Dendritic cell treated with granulocyte-macrophage colony-stimulating factor and Interleukin-4, amounts not matched to agents 40 ng/mL and 50 ng/mL, for 4 days (primary cell): ENCODE results near the gene MNDA.

Experiments
- H3K27ac Mint-ChIP-seq: one replicate; pipeline ENCODE4 v1.8.0; 2022; ENCODE audit warnings: mild to moderate bottlenecking, mixed read lengths
- H3K27me3 Mint-ChIP-seq: one replicate; pipeline ENCODE4 v1.8.0; 2022; ENCODE audit warnings: mild to moderate bottlenecking, mixed read lengths
- H3K36me3 Mint-ChIP-seq: one replicate; pipeline ENCODE4 v1.8.0; 2022; ENCODE audit warnings: low read depth, mixed read lengths
- H3K4me1 Mint-ChIP-seq: one replicate; pipeline ENCODE4 v1.8.0; 2022; ENCODE audit warnings: low read depth, mixed read lengths
- H3K4me3 Mint-ChIP-seq: one replicate; pipeline ENCODE4 v1.8.0; 2022; ENCODE audit warnings: mild to moderate bottlenecking, moderate library complexity, mixed read lengths
- H3K9me3 Mint-ChIP-seq: one replicate; pipeline ENCODE4 v1.8.0; 2022; ENCODE audit warnings: mixed read lengths
- intact Hi-C: fragments of 100-400 bp; cut with micrococcal nuclease; formaldehyde crosslinking; loops from one replicate; pipeline ENCODE4 v1.15.0; 2022

Gene MNDA

GRCh38 chr1:158830904-158831507 lies at the start of gene MNDA:
MNDA (plus strand) TSS chr1:158831351; CDS start chr1:158842154, 10,803 bp downstream.
- Mint-ChIP-seq H3K27ac (peak within 1 kb of the TSS; percentile 83), H3K4me1 (peaks cover 35% of the 10 kb centered on the region), H3K9me3 (peaks cover 27% of the 10 kb centered on the region), H3K27me3 (no peaks in the 10 kb centered on the region), H3K36me3 (peaks cover 26% of the 10 kb centered on the region), H3K4me3 (peak within 1 kb of the TSS; percentile 69)
- intact Hi-C loops, result loop anchor here (5.0 to 10.0 kb wide), 2 partner anchors 174 to 179 kb away; partner anchors contain the start of gene IFI16

GRCh38 chr1:158793604-158794003 lies 37.5 kb upstream of the MNDA start:
- Mint-ChIP-seq H3K4me1 (peaks cover 44% of the 10 kb centered on the region), H3K27ac (no peak overlapping the region), H3K36me3 (no peaks in the 10 kb centered on the region), H3K4me3 (no peak overlapping the region), H3K9me3 (peaks cover 8% of the 10 kb centered on the region), H3K27me3 (no peaks in the 10 kb centered on the region)
- intact Hi-C loops, result loop anchor here (1.0 to 10.0 kb wide), 2 partner anchors 205 to 289 kb away; no protein-coding TSS in a partner anchor

- H3K27me3 Mint-ChIP-seq, result no peaks in the 10 kb centered on the region
- no peak overlapping the region for H3K4me3 Mint-ChIP-seq
- no peak overlapping the region for H3K27ac Mint-ChIP-seq
- no peaks in the 10 kb centered on the region for H3K36me3 Mint-ChIP-seq
- intact Hi-C loops, result loop anchor here (10.0 kb wide), 1 partner anchor 289 kb away; no protein-coding TSS in a partner anchor
- H3K9me3 Mint-ChIP-seq, result peaks cover 8% of the 10 kb centered on the region
- H3K4me1 Mint-ChIP-seq, result peaks cover 51% of the 10 kb centered on the region
Measured at GRCh38 chr1:158794247-158794646, 36.9 kb upstream of the MNDA start.

GRCh38 chr1:158798531-158798930 lies 32.6 kb upstream of the MNDA start:
- intact Hi-C loops, result loop anchor here (10.0 kb wide), 1 partner anchor 294 kb away; no protein-coding TSS in a partner anchor
- Mint-ChIP-seq H3K36me3 (no peaks in the 10 kb centered on the region), H3K4me3 (no peak overlapping the region), H3K27me3 (no peaks in the 10 kb centered on the region), H3K9me3 (no peaks in the 10 kb centered on the region), H3K27ac (peak overlapping the region; percentile 91), H3K4me1 (peaks cover 88% of the 10 kb centered on the region)

- Mint-ChIP-seq H3K4me3 (no peak overlapping the region), H3K36me3 (no peaks in the 10 kb centered on the region), H3K9me3 (no peaks in the 10 kb centered on the region), H3K4me1 (peaks cover 84% of the 10 kb centered on the region), H3K27me3 (no peaks in the 10 kb centered on the region), H3K27ac (peak overlapping the region; percentile 91)
- intact Hi-C loops, result loop anchor here (5.0 to 10.0 kb wide), 2 partner anchors 38 to 295 kb away; no protein-coding TSS in a partner anchor
Measured at GRCh38 chr1:158799689-158800088, 31.5 kb upstream of the MNDA start.

GRCh38 chr1:158800526-158800925 lies 30.6 kb upstream of the MNDA start:
- peak overlapping the region; percentile 91 for H3K27ac Mint-ChIP-seq
- intact Hi-C loops, result loop anchor here (5.0 kb wide), 1 partner anchor 37 kb away; no protein-coding TSS in a partner anchor
- no peaks in the 10 kb centered on the region for H3K27me3 Mint-ChIP-seq
- H3K9me3 Mint-ChIP-seq, result no peaks in the 10 kb centered on the region
- H3K4me1 Mint-ChIP-seq, result peaks cover 76% of the 10 kb centered on the region
- H3K4me3 Mint-ChIP-seq, result no peak overlapping the region
- no peaks in the 10 kb centered on the region for H3K36me3 Mint-ChIP-seq

GRCh38 chr1:158801396-158801795 lies 29.8 kb upstream of the MNDA start:
- Mint-ChIP-seq H3K36me3 (no peaks in the 10 kb centered on the region), H3K27ac (peak overlapping the region; percentile 91), H3K27me3 (no peaks in the 10 kb centered on the region), H3K4me3 (peak overlapping the region; percentile 34), H3K4me1 (peaks cover 74% of the 10 kb centered on the region), H3K9me3 (no peaks in the 10 kb centered on the region)
- intact Hi-C loops, result loop anchor here (5.0 kb wide), 1 partner anchor 36 kb away; no protein-coding TSS in a partner anchor

GRCh38 chr1:158803678-158804077 lies 27.5 kb upstream of the MNDA start:
- no peaks in the 10 kb centered on the region for H3K9me3 Mint-ChIP-seq
- intact Hi-C loops, result loop anchor here (5.0 kb wide), 1 partner anchor 34 kb away; no protein-coding TSS in a partner anchor
- no peaks in the 10 kb centered on the region for H3K27me3 Mint-ChIP-seq
- H3K4me3 Mint-ChIP-seq, result no peak overlapping the region
- peaks cover 80% of the 10 kb centered on the region for H3K4me1 Mint-ChIP-seq
- peak overlapping the region; percentile 64 for H3K27ac Mint-ChIP-seq
- H3K36me3 Mint-ChIP-seq, result no peaks in the 10 kb centered on the region

- Mint-ChIP-seq H3K27ac (no peak overlapping the region), H3K9me3 (no peaks in the 10 kb centered on the region), H3K27me3 (no peaks in the 10 kb centered on the region), H3K4me3 (no peak overlapping the region), H3K4me1 (peaks cover 82% of the 10 kb centered on the region), H3K36me3 (no peaks in the 10 kb centered on the region)
- intact Hi-C loops, result no loop called here
Measured at GRCh38 chr1:158806916-158807536, 24.1 kb upstream of the MNDA start.

GRCh38 chr1:158809256-158809655 lies 21.9 kb upstream of the MNDA start:
- Mint-ChIP-seq H3K4me3 (peak overlapping the region; percentile 69), H3K36me3 (no peaks in the 10 kb centered on the region), H3K9me3 (no peaks in the 10 kb centered on the region), H3K27ac (peak overlapping the region; percentile 90), H3K27me3 (no peaks in the 10 kb centered on the region), H3K4me1 (peaks cover 74% of the 10 kb centered on the region)
- intact Hi-C loops, result no loop called here

GRCh38 chr1:158809862-158810261 lies 21.3 kb upstream of the MNDA start:
- intact Hi-C loops, result loop anchor here (10.0 kb wide), 1 partner anchor 265 kb away; the partner anchor contains the start of gene AIM2
- H3K9me3 Mint-ChIP-seq, result no peaks in the 10 kb centered on the region
- H3K27me3 Mint-ChIP-seq, result no peaks in the 10 kb centered on the region
- peak overlapping the region; percentile 69 for H3K4me3 Mint-ChIP-seq
- no peaks in the 10 kb centered on the region for H3K36me3 Mint-ChIP-seq
- peaks cover 76% of the 10 kb centered on the region for H3K4me1 Mint-ChIP-seq
- peak overlapping the region; percentile 90 for H3K27ac Mint-ChIP-seq

GRCh38 chr1:158810311-158810710 lies 20.8 kb upstream of the MNDA start:
- H3K4me3 Mint-ChIP-seq, result peak overlapping the region; percentile 55
- no peaks in the 10 kb centered on the region for H3K9me3 Mint-ChIP-seq
- H3K36me3 Mint-ChIP-seq, result no peaks in the 10 kb centered on the region
- H3K27me3 Mint-ChIP-seq, result no peaks in the 10 kb centered on the region
- H3K27ac Mint-ChIP-seq, result peak overlapping the region; percentile 90
- H3K4me1 Mint-ChIP-seq, result peaks cover 78% of the 10 kb centered on the region
- intact Hi-C loops, result loop anchor here (10.0 kb wide), 1 partner anchor 264 kb away; the partner anchor contains the start of gene AIM2

- Mint-ChIP-seq H3K27me3 (no peaks in the 10 kb centered on the region), H3K27ac (peak overlapping the region; percentile 90), H3K36me3 (no peaks in the 10 kb centered on the region), H3K9me3 (no peaks in the 10 kb centered on the region), H3K4me3 (no peak overlapping the region), H3K4me1 (peaks cover 66% of the 10 kb centered on the region)
- intact Hi-C loops, result loop anchor here (10.0 kb wide), 1 partner anchor 262 kb away; the partner anchor contains the start of gene AIM2
Measured at GRCh38 chr1:158812336-158812735, 18.8 kb upstream of the MNDA start.

GRCh38 chr1:158813164-158813563 lies 18.0 kb upstream of the MNDA start:
- peak overlapping the region; percentile 17 for H3K4me3 Mint-ChIP-seq
- H3K27ac Mint-ChIP-seq, result peak overlapping the region; percentile 81
- H3K9me3 Mint-ChIP-seq, result no peaks in the 10 kb centered on the region
- intact Hi-C loops, result loop anchor here (10.0 kb wide), 1 partner anchor 262 kb away; the partner anchor contains the start of gene AIM2
- H3K36me3 Mint-ChIP-seq, result no peaks in the 10 kb centered on the region
- peaks cover 67% of the 10 kb centered on the region for H3K4me1 Mint-ChIP-seq
- no peaks in the 10 kb centered on the region for H3K27me3 Mint-ChIP-seq
